ENCODE data around the gene INAFM2.

INAFM2 gene

DNA sequence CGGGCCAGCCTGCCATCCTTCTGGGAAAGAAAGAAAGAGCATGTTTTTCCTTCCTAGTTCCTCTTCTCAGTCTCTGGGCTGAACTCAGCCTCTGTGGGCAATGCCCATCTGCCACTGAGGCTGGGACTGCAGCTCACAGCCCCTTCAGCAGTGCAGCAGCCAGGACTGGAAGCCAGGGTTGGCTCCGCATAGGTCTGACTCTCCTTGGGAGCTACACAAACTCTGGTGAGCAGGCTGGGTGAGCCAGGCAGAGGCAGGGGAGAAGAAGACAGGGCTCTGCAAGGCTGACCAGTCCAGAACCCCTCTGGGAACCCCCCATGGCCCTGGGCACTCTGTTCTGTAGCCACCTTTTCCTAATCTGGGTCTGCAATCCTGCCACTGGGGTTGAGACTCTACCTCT is 38.1 kb downstream of the INAFM2 start:
- POLR2A ChIA-PET: no interaction called here
- no peak for DNase-seq (ENCODE audit: low read depth, low spot score)
- CTCF ChIA-PET: interaction anchor here (1.0 to 2.9 kb wide), 2 partner anchors 10 to 17 kb away, joined by 3 to 10 read pairs; no protein-coding TSS in a partner anchor
- TF ChIP-seq, protein P1, sequence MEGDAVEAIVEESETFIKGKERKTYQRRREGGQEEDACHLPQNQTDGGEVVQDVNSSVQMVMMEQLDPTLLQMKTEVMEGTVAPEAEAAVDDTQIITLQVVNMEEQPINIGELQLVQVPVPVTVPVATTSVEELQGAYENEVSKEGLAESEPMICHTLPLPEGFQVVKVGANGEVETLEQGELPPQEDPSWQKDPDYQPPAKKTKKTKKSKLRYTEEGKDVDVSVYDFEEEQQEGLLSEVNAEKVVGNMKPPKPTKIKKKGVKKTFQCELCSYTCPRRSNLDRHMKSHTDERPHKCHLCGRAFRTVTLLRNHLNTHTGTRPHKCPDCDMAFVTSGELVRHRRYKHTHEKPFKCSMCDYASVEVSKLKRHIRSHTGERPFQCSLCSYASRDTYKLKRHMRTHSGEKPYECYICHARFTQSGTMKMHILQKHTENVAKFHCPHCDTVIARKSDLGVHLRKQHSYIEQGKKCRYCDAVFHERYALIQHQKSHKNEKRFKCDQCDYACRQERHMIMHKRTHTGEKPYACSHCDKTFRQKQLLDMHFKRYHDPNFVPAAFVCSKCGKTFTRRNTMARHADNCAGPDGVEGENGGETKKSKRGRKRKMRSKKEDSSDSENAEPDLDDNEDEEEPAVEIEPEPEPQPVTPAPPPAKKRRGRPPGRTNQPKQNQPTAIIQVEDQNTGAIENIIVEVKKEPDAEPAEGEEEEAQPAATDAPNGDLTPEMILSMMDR (IDR thresholded peaks at IDR 0.05; ENCODE audit: insufficient read depth, low read length, missing control alignments): no peak
- H3K4me3 ChIP-seq (ENCODE audit: low read depth, low read length): no peak overlapping the region

DNA sequence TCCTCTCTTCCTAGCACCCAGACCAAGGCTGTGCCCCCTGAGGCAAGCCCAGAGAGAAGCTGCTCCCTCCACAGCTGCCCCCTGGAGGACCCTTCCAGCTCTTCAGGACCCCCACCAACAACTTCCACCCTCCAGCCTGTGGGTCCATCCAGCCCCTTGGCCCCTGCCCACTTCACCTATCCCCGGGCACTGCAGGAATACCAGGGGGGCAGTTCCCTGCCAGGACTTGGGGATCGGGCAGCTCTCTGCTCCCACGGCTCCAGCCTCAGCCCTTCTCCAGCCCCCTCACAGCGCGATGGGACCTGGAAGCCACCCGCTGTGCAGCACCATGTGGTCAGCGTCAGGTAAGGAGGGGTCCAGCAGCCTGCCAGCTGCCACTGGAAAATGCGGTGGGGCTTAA is 40.1 kb downstream of the INAFM2 start:
- H3K4me3 ChIP-seq (ENCODE audit: low read depth, low read length): no peak overlapping the region
- POLR2A ChIA-PET: no interaction called here
- TF ChIP-seq, protein P1 (IDR thresholded peaks at IDR 0.05; ENCODE audit: insufficient read depth, low read length, missing control alignments): no peak
- CTCF ChIA-PET: interaction anchor here (0.9 to 11.0 kb wide), 4 partner anchors 8 to 58 kb away, joined by 3 to 138 read pairs (median 40); partner anchors contain the start of gene CCDC9B
- no peak for DNase-seq (ENCODE audit: low read depth, low spot score)

DNA sequence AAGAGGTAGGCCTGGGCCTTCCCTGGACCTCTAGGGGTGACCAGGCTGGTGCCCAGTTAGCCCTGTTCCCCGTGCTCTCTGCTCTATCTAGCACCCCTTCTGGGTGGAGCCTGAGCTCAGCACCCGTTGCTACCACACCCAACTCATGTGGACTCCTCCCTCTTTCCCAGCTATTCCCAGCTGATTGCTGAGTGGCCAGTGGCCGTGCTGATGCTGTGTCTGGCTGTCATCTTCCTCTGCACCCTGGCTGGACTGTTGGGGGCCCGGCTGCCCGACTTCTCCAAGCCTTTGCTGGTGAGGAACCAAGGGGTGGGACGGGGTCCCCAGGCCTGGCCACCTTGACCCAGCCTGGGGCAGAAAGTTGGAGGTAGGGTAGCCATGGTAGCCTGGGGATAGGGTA is 40.8 kb downstream of the INAFM2 start:
- ChIA-PET CTCF (interaction anchor here (0.6 to 11.0 kb wide), 5 partner anchors 9 to 85 kb away, joined by 4 to 138 read pairs (median 73); partner anchors contain the start of genes CCDC9B and DISP2), POLR2A (no interaction called here)
- no peak overlapping the region for H3K4me3 ChIP-seq (ENCODE audit: low read depth, low read length)
- no peak for DNase-seq (ENCODE audit: low read depth, low spot score)
- TF ChIP-seq, protein P1 (IDR thresholded peaks at IDR 0.05; ENCODE audit: insufficient read depth, low read length, missing control alignments): no peak

DNA sequence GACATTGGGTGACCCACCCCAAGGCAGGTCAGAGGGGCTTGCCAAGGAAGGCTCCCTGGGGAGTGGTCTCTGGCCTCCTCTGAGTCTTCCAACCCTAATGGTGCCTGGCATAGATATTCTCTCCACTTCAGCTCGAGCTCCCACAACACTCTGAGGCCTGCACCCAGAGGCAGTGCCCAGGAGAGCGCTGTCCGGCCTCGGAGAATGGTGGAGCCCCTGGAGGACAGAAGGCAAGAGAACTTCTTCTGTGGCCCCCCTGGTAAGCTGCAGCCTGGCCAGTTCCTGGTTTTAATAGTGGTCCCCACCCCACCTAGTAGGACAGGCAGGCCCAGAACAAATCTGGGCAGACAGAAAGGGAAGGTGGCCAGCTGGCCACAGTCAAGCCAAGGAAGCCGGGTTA is 41.5 kb downstream of the INAFM2 start:
- ChIA-PET CTCF (interaction anchor here (1.2 to 11.0 kb wide), 9 partner anchors 10 to 114 kb away, joined by 3 to 138 read pairs (median 7); partner anchors contain the start of genes CCDC9B, DISP2 and INAFM2), POLR2A (no interaction called here)
- DNase-seq (ENCODE audit: low read depth, low spot score): no peak
- no peak overlapping the region for H3K4me3 ChIP-seq (ENCODE audit: low read depth, low read length)
- TF ChIP-seq, protein P1 (IDR thresholded peaks at IDR 0.05; ENCODE audit: insufficient read depth, low read length, missing control alignments): no peak

DNA sequence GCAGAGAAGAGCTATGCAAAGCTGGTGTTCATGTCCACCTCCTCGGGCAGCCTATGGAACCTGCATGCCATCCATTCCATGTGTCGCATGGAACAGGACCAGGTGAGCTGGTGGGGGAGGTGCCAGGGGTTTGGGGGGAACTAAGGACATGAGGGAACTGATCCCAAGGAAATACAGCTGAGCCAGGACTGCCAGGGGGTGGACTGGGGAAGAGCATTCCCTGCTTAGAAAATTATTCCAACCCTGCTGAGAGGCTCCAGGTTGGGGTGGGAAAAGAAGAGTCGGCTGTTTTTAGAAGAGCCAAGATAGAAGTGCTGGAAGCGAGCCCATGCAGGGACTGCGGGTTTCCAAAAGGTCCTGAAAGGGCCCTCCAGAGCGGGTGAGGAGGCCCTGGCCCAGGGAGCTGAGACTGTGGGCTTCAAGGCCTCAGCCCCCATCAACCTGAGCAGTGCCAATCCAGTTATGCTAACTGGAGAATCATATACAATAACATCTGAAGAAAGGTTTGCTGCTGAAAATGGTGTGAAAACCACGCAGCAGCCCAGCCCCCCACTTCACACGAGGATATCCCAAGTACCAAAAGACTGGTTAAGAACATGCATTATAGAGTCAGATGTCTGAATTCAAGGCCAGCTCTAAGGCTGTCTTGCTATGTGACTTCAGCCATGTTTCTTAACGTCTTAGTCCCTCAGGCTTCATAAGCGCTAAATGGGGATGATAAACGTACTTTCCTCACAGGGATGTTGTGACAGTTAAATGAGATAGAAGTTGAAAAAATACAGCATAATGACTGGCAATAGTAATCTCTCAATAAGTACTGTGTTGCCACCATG is 42.3 kb downstream of the INAFM2 start:
- no peak for DNase-seq (ENCODE audit: low read depth, low spot score)
- CTCF ChIA-PET: interaction anchor here (0.8 to 11.0 kb wide), 14 partner anchors 11 to 113 kb away, joined by 3 to 138 read pairs (median 6); partner anchors contain the start of genes CCDC9B, DISP2, INAFM2 and IVD
- TF ChIP-seq, protein P1 (IDR thresholded peaks at IDR 0.05; ENCODE audit: insufficient read depth, low read length, missing control alignments): no peak
- no peak overlapping the region for H3K4me3 ChIP-seq (ENCODE audit: low read depth, low read length)
- POLR2A ChIA-PET: no interaction called here
